Muscle of leg (tissue), 16 donors: Measurements from ENCODE around the gene TIMM29. TPM values are rescaled to one million over a fixed set of nuclear protein-coding genes. Genes with fewer than 3 reads are reported as not detected.

ENCODE experiments used
- DNase-seq: peaks from one replicate; pipeline ENCODE4 v3.0.0; 2013
- H3K27ac ChIP-seq: one replicate; pipeline ENCODE4 v1.5.1; 2013; ENCODE audit warnings: mild to moderate bottlenecking, low read length, control low read depth
- H3K27me3 ChIP-seq: one replicate; pipeline ENCODE4 v1.6.1; 2013; ENCODE audit warnings: low read length; ENCODE audit not compliant: control insufficient read depth, insufficient read depth
- H3K36me3 ChIP-seq: one replicate; pipeline ENCODE4 v1.6.1; 2013; ENCODE audit warnings: low read length; ENCODE audit not compliant: control insufficient read depth, insufficient read depth
- H3K4me1 ChIP-seq: one replicate; pipeline ENCODE4 v1.6.1; 2013; ENCODE audit warnings: low read length; ENCODE audit not compliant: control insufficient read depth, insufficient read depth
- H3K4me3 ChIP-seq: one replicate; pipeline ENCODE4 v1.5.1; 2013; ENCODE audit warnings: low read length, control low read depth
- H3K9me3 ChIP-seq: replicated peaks from 2 replicates; pipeline ENCODE4 v1.6.1; 2013; ENCODE audit warnings: low read depth, low read length; ENCODE audit not compliant: control insufficient read depth
- WGBS: methylation state at CpG from one replicate; pipeline ENCODE4 v1.1.5; 2013; ENCODE audit warnings: missing lambda C conversion rate; ENCODE audit not compliant: insufficient coverage; 5-methylcytosine and 5-hydroxymethylcytosine counted together
- long read RNA-seq, 11 donors: transcript quantifications; one replicate each; lab custom pipeline, GENCODE V29; 2026
- polyA plus RNA-seq, 8 donors: library from polyadenylated mRNA; unstranded; fragments of 120-200 nt; gene quantifications; one replicate each; pipeline versions ENCODE4 v1.2.1 to v1.2.3, GENCODE V29; 2013; ENCODE audit warnings: inconsistent platforms in 1 of 8, low replicate concordance in 1 of 8; ENCODE audit not compliant: insufficient read length in 8 of 8, insufficient read depth in 1 of 8
- total RNA-seq: library from RNA; stranded (reverse); fragments of 120-200 nt; gene quantifications from one replicate; pipeline ENCODE4 v1.2.4, GENCODE V29; 2013

Gene TIMM29
- total RNA-seq (19.5 TPM), polyA plus RNA-seq (10 to 100 TPM; 16.9 to 20.3 (median 18.9) TPM)
- long read RNA-seq, donor 1, transcript TIMM29-201 (2 exons, 1,425 nt): major isoform, 5 of 5 reads
- long read RNA-seq, donor 1, partial matches to known transcripts: 0 of 5 reads
- long read RNA-seq, donor 1, other reads (novel, unspliced or antisense): 0 of 5 reads
- long read RNA-seq, donor 2: 0 reads
- long read RNA-seq, donor 3, transcript TIMM29-201 (2 exons, 1,425 nt): major isoform, 11 of 11 reads
- long read RNA-seq, donor 3, partial matches to known transcripts: 0 of 11 reads
- long read RNA-seq, donor 3, other reads (novel, unspliced or antisense): 0 of 11 reads
- long read RNA-seq, donor 4, partial matches to known transcripts: 0 of 2 reads
- long read RNA-seq, donor 4, other reads (novel, unspliced or antisense): 0 of 2 reads
- long read RNA-seq, donor 5, transcript TIMM29-201 (2 exons, 1,425 nt): major isoform, 9 of 9 reads
- long read RNA-seq, donor 5, partial matches to known transcripts: 0 of 9 reads
- long read RNA-seq, donor 5, other reads (novel, unspliced or antisense): 0 of 9 reads
- long read RNA-seq, donor 6, transcript TIMM29-201 (2 exons, 1,425 nt): major isoform, 13 of 13 reads
- long read RNA-seq, donor 6, partial matches to known transcripts: 0 of 13 reads
- long read RNA-seq, donor 6, other reads (novel, unspliced or antisense): 0 of 13 reads
- long read RNA-seq, donor 7, transcript TIMM29-201 (2 exons, 1,425 nt): major isoform, 9 of 9 reads
- long read RNA-seq, donor 7, partial matches to known transcripts: 0 of 9 reads
- long read RNA-seq, donor 7, other reads (novel, unspliced or antisense): 0 of 9 reads
- long read RNA-seq, donor 8, partial matches to known transcripts: 0 of 3 reads
- long read RNA-seq, donor 8, other reads (novel, unspliced or antisense): 0 of 3 reads
- long read RNA-seq, donor 9, transcript TIMM29-201 (2 exons, 1,425 nt): major isoform, 9 of 9 reads
- long read RNA-seq, donor 9, partial matches to known transcripts: 0 of 9 reads
- long read RNA-seq, donor 9, other reads (novel, unspliced or antisense): 0 of 9 reads
- long read RNA-seq, donor 10, transcript TIMM29-201 (2 exons, 1,425 nt): major isoform, 6 of 12 reads
- long read RNA-seq, donor 10, partial matches to known transcripts: 6 of 12 reads
- long read RNA-seq, donor 10, other reads (novel, unspliced or antisense): 0 of 12 reads
- long read RNA-seq, donor 11, partial matches to known transcripts: 6 of 9 reads
- long read RNA-seq, donor 11, other reads (novel, unspliced or antisense): 0 of 9 reads

GRCh38 chr19:10928563-10929401 is at the start of gene TIMM29, which contains the start of gene YIPF2:
TIMM29 (plus strand) TSS chr19:10928811; CDS start chr19:10928823, 12 bp downstream.
YIPF2 (minus strand) TSS chr19:10928639; CDS start chr19:10928410, 229 bp downstream.
- Histone ChIP-seq H3K27ac (peak within 1 kb of the TSS; percentile 91), H3K36me3 (peaks cover 42% of the 10 kb centered on the region)

GRCh38 chr19:10881403-10882107 is 47.1 kb upstream of the TIMM29 start:
- H3K27ac ChIP-seq: peak overlapping the region; percentile 59
- H3K27me3 ChIP-seq: no peaks in the 10 kb centered on the region
- DNase-seq: no peak
- H3K4me1 ChIP-seq: peaks cover 60% of the 10 kb centered on the region
- no peaks in the 10 kb centered on the region for H3K9me3 ChIP-seq
- 60% methylated on average over 12 of the region's 14 CpGs for WGBS
- H3K4me3 ChIP-seq: no peak overlapping the region
- peaks cover 13% of the 10 kb centered on the region for H3K36me3 ChIP-seq

More at GRCh38 chr19:10928563-10929401, at the start of gene TIMM29, which contains the start of gene YIPF2:
- under 1% methylated on average over 93 of the region's 96 CpGs for WGBS
- Histone ChIP-seq H3K9me3 (no peaks in the 10 kb centered on the region), H3K4me1 (peaks cover 19% of the 10 kb centered on the region), H3K27me3 (no peaks in the 10 kb centered on the region), H3K4me3 (peak within 1 kb of the TSS; percentile 85)
- DNase-seq: peak; percentile 100

- Histone ChIP-seq H3K4me1 (peaks cover 58% of the 10 kb centered on the region), H3K36me3 (peaks cover 13% of the 10 kb centered on the region), H3K27me3 (no peaks in the 10 kb centered on the region), H3K9me3 (no peaks in the 10 kb centered on the region), H3K4me3 (no peak overlapping the region), H3K27ac (peak overlapping the region; percentile 59)
- DNase-seq: no peak
- 38% methylated on average over 2 of the region's 9 CpGs for WGBS
Measured at GRCh38 chr19:10882108-10882457, 46.5 kb upstream of the TIMM29 start.

GRCh38 chr19:10884274-10884673 is 44.3 kb upstream of the TIMM29 start:
- 43% methylated on average over 1 of the region's 2 CpGs for WGBS
- peaks cover 59% of the 10 kb centered on the region for H3K4me1 ChIP-seq
- DNase-seq: no peak
- H3K36me3 ChIP-seq: peaks cover 13% of the 10 kb centered on the region
- no peak overlapping the region for H3K27ac ChIP-seq
- no peaks in the 10 kb centered on the region for H3K27me3 ChIP-seq
- H3K9me3 ChIP-seq: no peaks in the 10 kb centered on the region
- no peak overlapping the region for H3K4me3 ChIP-seq

- Histone ChIP-seq H3K4me3 (no peak overlapping the region), H3K36me3 (peaks cover 9% of the 10 kb centered on the region), H3K4me1 (peaks cover 53% of the 10 kb centered on the region), H3K27ac (no peak overlapping the region), H3K27me3 (no peaks in the 10 kb centered on the region), H3K9me3 (no peaks in the 10 kb centered on the region)
- no peak for DNase-seq
- 33% methylated on average over 11 of the region's 20 CpGs for WGBS
Measured at GRCh38 chr19:10885201-10886169, 43.1 kb upstream of the TIMM29 start.

GRCh38 chr19:10887616-10888367 is 40.8 kb upstream of the TIMM29 start:
- H3K9me3 ChIP-seq: no peaks in the 10 kb centered on the region
- 62% methylated on average over 8 of the region's 9 CpGs for WGBS
- H3K27ac ChIP-seq: peak overlapping the region; percentile 24
- peaks cover 55% of the 10 kb centered on the region for H3K4me1 ChIP-seq
- DNase-seq: no peak
- peaks cover 5% of the 10 kb centered on the region for H3K36me3 ChIP-seq
- no peak overlapping the region for H3K4me3 ChIP-seq
- H3K27me3 ChIP-seq: no peaks in the 10 kb centered on the region

GRCh38 chr19:10888421-10888866 is 40.2 kb upstream of the TIMM29 start:
- H3K4me3 ChIP-seq: no peak overlapping the region
- no peak for DNase-seq
- no peaks in the 10 kb centered on the region for H3K9me3 ChIP-seq
- peaks cover 54% of the 10 kb centered on the region for H3K4me1 ChIP-seq
- H3K27ac ChIP-seq: no peak overlapping the region
- no peaks in the 10 kb centered on the region for H3K27me3 ChIP-seq
- WGBS: 23% methylated on average over 8 of the region's 13 CpGs
- no peaks in the 10 kb centered on the region for H3K36me3 ChIP-seq
